ENCODE results near the gene PTPRT.

PTPRT gene

GRCh38 chr20:43017241-43018030 lies 172.3 kb downstream of the PTPRT start:
- no peak overlapping the region for H3K27ac ChIP-seq
- DNase-seq (ENCODE audit: low spot score): no peak
- no peak for TF ChIP-seq CTCF (IDR thresholded peaks at IDR 0.05)
- no peak overlapping the region for H3K4me3 ChIP-seq

- DNase-seq (ENCODE audit: low spot score): no peak
- TF ChIP-seq CTCF (IDR thresholded peaks at IDR 0.05): no peak
- no peak overlapping the region for H3K27ac ChIP-seq
- no peak overlapping the region for H3K4me3 ChIP-seq
Observed at GRCh38 chr20:43016257-43016656, 173.4 kb downstream of the PTPRT start.

DNA sequence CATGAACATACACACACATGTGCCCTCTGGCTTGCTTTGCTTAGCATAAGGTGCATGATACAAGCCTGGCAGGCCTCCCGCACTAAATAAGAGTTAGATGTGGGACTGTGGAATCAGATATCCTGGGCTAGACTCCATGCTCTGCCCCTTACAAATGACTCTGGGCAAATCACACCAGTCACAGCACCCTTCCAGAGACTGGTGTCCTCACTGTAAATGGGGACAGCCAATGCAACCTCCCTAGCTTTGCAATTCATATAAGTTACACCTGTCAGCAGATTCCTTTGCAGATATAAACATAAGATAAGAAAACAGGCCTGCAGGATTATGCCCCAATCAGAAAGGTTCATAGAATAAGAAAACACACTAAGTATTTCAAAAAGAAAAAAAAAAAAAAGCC lies 174.1 kb downstream of the PTPRT start:
- Histone ChIP-seq H3K4me3 (no peak overlapping the region), H3K27ac (no peak overlapping the region)
- no peak for DNase-seq (ENCODE audit: low spot score)
- TF ChIP-seq CTCF (IDR thresholded peaks at IDR 0.05): no peak

- Histone ChIP-seq H3K27ac (no peak overlapping the region), H3K4me3 (no peak overlapping the region)
- no peak for TF ChIP-seq CTCF (IDR thresholded peaks at IDR 0.05)
- DNase-seq (ENCODE audit: low spot score): no peak
Observed at GRCh38 chr20:43014206-43014605, 175.5 kb downstream of the PTPRT start.

DNA sequence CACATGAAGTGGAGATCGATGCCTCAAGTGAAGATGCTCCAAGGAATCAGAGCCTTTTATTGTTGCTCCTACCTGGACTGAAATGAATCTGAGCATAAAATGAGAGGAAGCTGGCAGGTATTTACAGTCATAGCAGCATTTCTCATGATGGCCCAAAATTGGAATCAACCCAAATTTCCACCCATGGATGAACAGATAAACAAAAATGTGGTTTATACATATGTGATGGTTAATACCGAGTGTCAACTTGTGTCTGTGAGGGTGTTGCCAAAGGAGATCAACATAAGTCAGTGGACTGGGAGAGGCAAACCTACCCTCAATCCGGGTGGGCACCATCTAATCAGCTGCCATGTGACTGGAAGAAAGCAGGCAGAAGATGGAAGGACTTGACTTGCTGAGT lies 178.2 kb downstream of the PTPRT start:
- no peak for TF ChIP-seq CTCF (IDR thresholded peaks at IDR 0.05)
- no peak overlapping the region for H3K4me3 ChIP-seq
- H3K27ac ChIP-seq: no peak overlapping the region
- no peak for DNase-seq (ENCODE audit: low spot score)

GRCh38 chr20:43009532-43009931 lies 180.2 kb downstream of the PTPRT start:
- TF ChIP-seq CTCF (IDR thresholded peaks at IDR 0.05): no peak
- Histone ChIP-seq H3K4me3 (no peak overlapping the region), H3K27ac (no peak overlapping the region)
- DNase-seq (ENCODE audit: low spot score): no peak

GRCh38 chr20:43007525-43007924 lies 182.2 kb downstream of the PTPRT start:
- Histone ChIP-seq H3K27ac (no peak overlapping the region), H3K4me3 (no peak overlapping the region)
- DNase-seq (ENCODE audit: low spot score): no peak
- no peak for TF ChIP-seq CTCF (IDR thresholded peaks at IDR 0.05)
